ENCODE measurements around the gene ELAVL3. TPM values are rescaled to one million over a fixed set of nuclear protein-coding genes. Genes with fewer than 3 reads are reported as not detected.

Gene ELAVL3
- total RNA-seq, 2 experiments from 2014 or later, result 0.66 TPM; not detected in 1

DNA sequence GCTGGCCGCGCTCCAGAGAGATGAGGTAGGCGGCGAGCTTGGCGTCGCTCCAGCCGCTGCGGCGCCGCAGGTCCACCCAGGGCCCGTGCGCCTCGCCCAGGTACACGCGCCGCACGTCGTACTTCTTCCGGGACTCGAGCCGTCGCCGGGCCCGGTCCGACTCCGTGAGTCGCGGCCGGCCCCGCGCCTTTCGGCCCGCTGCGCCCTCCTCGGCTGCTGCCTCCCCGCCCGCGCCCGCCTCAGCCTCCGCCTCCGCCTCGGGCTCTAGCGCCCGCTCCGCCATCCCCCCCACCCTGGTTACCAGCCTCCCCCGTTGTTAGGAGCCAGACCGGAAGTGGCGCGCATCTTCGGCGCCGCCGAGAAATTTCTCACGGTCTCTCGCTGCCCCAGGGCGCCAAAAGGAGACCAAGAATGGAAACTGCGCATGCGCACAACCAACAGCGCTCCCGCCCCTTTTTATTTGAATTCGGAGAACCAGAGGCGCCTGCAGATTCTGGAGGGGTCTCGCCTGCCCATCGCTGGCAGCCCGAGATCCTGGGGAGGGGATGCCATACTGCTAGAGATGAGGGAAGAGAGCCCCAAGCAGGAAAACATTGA lies 24.8 kb upstream of the ELAVL3 start, which contains the start of gene ZNF653:
Gene ZNF653, minus strand, starts transcription at position 336 of the 597 bp plus-strand sequence. Its CDS starts 53 bp downstream, at position 283.
- Mint-ChIP-seq H3K4me1 (ENCODE audit: low read depth) (peaks cover 14% of the 10 kb centered on the region), H3K4me3 (peak within 1 kb of the TSS; percentile 97), H3K36me3 (ENCODE audit: low read depth) (peaks cover 20% of the 10 kb centered on the region), H3K27ac (peak within 1 kb of the TSS; percentile 95), H3K27me3 (no peaks in the 10 kb centered on the region), H3K9me3 (no peaks in the 10 kb centered on the region)
- Histone ChIP-seq H3K4me1 (ENCODE audit: insufficient read depth, low read length) (peaks cover 20% of the 10 kb centered on the region), H3K9me3 (ENCODE audit: control insufficient read depth in 1 of 2, insufficient read depth in 1 of 2, low read length in 2 of 2) (no peaks in the 10 kb centered on the region), H3K27me3 (ENCODE audit: control insufficient read depth in 1 of 2, insufficient read depth in 2 of 2, low read length in 2 of 2) (no peaks in the 10 kb centered on the region), H3K27ac (ENCODE audit: low read depth in 1 of 2, low read length in 2 of 2) (peak within 1 kb of the TSS; percentile 52 to 96), H3K36me3 (ENCODE audit: insufficient read depth, low read length) (no peaks in the 10 kb centered on the region), H3K4me3 (ENCODE audit: low read length) (peak within 1 kb of the TSS; percentile 71)
- intact Hi-C loops (cut with DNase I, micrococcal nuclease), result loop anchor here (1.0 to 10.0 kb wide), 5 partner anchors 23 to 1189 kb away; partner anchors contain the start of genes ELOF1 (in 1 of the 2), EPOR (in 1 of the 2), FBXW9 (in 1 of the 2) and SWSAP1 (in 1 of the 2)
- DNase-seq, result peak; percentile 90 to 97 (median 94)
- peak; percentile 60 for ATAC-seq (ENCODE audit: poor library complexity)
- ChIA-PET POLR2A (interaction anchor here (0.6 to 1.9 kb wide), 2 partner anchors 23 to 131 kb away, joined by 3 to 6 read pairs; partner anchors contain the start of genes ECSIT and SWSAP1), CTCF (interaction anchor here (1.3 kb wide), 1 partner anchor 23 kb away, joined by 4 read pairs; no protein-coding TSS in a partner anchor)
- TF ChIP-seq, protein P1, sequence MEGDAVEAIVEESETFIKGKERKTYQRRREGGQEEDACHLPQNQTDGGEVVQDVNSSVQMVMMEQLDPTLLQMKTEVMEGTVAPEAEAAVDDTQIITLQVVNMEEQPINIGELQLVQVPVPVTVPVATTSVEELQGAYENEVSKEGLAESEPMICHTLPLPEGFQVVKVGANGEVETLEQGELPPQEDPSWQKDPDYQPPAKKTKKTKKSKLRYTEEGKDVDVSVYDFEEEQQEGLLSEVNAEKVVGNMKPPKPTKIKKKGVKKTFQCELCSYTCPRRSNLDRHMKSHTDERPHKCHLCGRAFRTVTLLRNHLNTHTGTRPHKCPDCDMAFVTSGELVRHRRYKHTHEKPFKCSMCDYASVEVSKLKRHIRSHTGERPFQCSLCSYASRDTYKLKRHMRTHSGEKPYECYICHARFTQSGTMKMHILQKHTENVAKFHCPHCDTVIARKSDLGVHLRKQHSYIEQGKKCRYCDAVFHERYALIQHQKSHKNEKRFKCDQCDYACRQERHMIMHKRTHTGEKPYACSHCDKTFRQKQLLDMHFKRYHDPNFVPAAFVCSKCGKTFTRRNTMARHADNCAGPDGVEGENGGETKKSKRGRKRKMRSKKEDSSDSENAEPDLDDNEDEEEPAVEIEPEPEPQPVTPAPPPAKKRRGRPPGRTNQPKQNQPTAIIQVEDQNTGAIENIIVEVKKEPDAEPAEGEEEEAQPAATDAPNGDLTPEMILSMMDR (IDR thresholded peaks at IDR 0.05), result no peak

DNA sequence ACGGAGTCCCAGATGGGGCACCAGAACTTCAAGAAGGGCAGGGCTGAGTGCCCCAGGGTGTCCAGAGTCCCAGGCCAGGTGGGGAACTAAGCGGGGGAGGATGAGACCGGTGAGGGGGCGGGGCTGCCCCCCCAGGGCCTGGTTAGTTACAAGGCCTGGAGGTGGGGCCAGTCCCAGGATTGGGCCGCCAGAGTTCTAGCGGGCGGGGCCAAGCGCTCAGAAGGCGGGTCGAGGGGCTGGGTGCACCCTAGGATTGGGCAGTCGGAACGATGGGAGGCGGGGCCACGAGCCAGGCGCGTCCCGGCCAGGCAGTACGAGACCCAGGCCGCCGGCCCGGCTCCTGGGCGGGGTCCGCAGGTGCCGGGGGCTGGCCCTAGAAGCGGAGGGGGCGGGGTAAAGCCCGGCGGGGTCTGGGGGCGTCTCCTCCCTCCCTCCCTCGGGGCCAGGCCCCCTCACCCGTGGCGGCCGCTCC lies 24.2 kb upstream of the ELAVL3 start:
- Histone ChIP-seq H3K4me1 (ENCODE audit: insufficient read depth, low read length) (peaks cover 20% of the 10 kb centered on the region), H3K36me3 (ENCODE audit: insufficient read depth, low read length) (no peaks in the 10 kb centered on the region), H3K27ac (ENCODE audit: low read depth in 1 of 2, low read length in 2 of 2) (peak overlapping the region; percentile 52 to 96), H3K9me3 (ENCODE audit: control insufficient read depth in 1 of 2, insufficient read depth in 1 of 2, low read length in 2 of 2) (no peaks in the 10 kb centered on the region), H3K4me3 (ENCODE audit: low read length) (peak overlapping the region; percentile 71), H3K27me3 (ENCODE audit: control insufficient read depth in 1 of 2, insufficient read depth in 2 of 2, low read length in 2 of 2) (no peaks in the 10 kb centered on the region)
- H3K9me3 Mint-ChIP-seq, result no peaks in the 10 kb centered on the region
- ChIA-PET CTCF (interaction anchor here (1.3 kb wide), 1 partner anchor 23 kb away, joined by 4 read pairs; no protein-coding TSS in a partner anchor), POLR2A (interaction anchor here (1.9 kb wide), 1 partner anchor 131 kb away, joined by 6 read pairs; the partner anchor contains the start of gene SWSAP1)
- intact Hi-C loops (cut with DNase I, micrococcal nuclease), result loop anchor here (1.0 to 10.0 kb wide), 5 partner anchors 23 to 1190 kb away; partner anchors contain the start of genes ELOF1 (in 1 of the 2), EPOR (in 1 of the 2), FBXW9 (in 1 of the 2) and SWSAP1 (in 1 of the 2)
- peak; percentile 92 for ATAC-seq (ENCODE audit: poor library complexity)
- peaks cover 14% of the 10 kb centered on the region for H3K4me1 Mint-ChIP-seq (ENCODE audit: low read depth)
- TF ChIP-seq, protein P1 (IDR thresholded peaks at IDR 0.05), result no peak
- H3K27me3 Mint-ChIP-seq, result no peaks in the 10 kb centered on the region
- peak overlapping the region; percentile 89 for H3K4me3 Mint-ChIP-seq
- peak overlapping the region; percentile 95 for H3K27ac Mint-ChIP-seq
- DNase-seq, result peak; percentile 90 to 99 (median 96)
- H3K36me3 Mint-ChIP-seq (ENCODE audit: low read depth), result peaks cover 17% of the 10 kb centered on the region

DNA sequence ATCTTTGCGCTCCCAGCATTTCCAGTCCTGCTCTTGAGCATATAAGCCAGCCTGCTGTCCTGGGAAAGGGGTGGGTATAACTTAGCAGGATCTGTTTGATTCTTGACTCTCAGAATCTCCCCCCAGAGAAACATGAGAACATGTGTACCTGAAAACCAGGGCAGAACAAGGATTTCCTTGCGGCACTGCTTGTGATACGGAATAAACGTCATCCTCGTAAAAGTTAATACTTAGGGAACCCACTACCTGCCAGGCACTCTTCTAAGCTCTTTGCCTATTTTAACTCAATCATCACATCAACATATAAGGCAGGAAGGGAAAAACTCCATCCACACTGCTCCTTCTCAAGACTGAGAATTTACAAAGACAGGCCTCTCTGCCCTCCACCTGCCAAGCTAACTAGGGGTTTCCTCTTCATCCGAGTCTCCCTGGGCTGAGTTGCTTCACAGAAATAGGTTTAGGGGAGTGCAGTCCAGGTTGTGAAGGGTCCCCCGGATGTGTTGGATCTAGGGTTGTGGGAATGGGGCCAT lies 23.7 kb upstream of the ELAVL3 start:
- H3K4me1 Mint-ChIP-seq (ENCODE audit: low read depth), result peaks cover 14% of the 10 kb centered on the region
- H3K27me3 Mint-ChIP-seq, result no peaks in the 10 kb centered on the region
- H3K36me3 Mint-ChIP-seq (ENCODE audit: low read depth), result peaks cover 21% of the 10 kb centered on the region
- ATAC-seq (ENCODE audit: poor library complexity), result no peak
- Histone ChIP-seq H3K36me3 (ENCODE audit: insufficient read depth, low read length) (no peaks in the 10 kb centered on the region), H3K27ac (ENCODE audit: low read depth in 1 of 2, low read length in 2 of 2) (peak overlapping the region; percentile 21 to 96), H3K4me1 (ENCODE audit: insufficient read depth, low read length) (peaks cover 20% of the 10 kb centered on the region), H3K4me3 (ENCODE audit: low read length) (peak overlapping the region; percentile 71), H3K9me3 (ENCODE audit: control insufficient read depth in 1 of 2, insufficient read depth in 1 of 2, low read length in 2 of 2) (no peaks in the 10 kb centered on the region), H3K27me3 (ENCODE audit: control insufficient read depth in 1 of 2, insufficient read depth in 2 of 2, low read length in 2 of 2) (no peaks in the 10 kb centered on the region)
- peak overlapping the region; percentile 89 for H3K4me3 Mint-ChIP-seq
- DNase-seq, result no peak
- ChIA-PET POLR2A (interaction anchor here (1.9 kb wide), 1 partner anchor 130 kb away, joined by 6 read pairs; the partner anchor contains the start of gene SWSAP1), CTCF (interaction anchor here (1.3 kb wide), 1 partner anchor 22 kb away, joined by 4 read pairs; no protein-coding TSS in a partner anchor)
- intact Hi-C loops (cut with DNase I, micrococcal nuclease), result loop anchor here (1.0 to 10.0 kb wide), 6 partner anchors 22 to 1190 kb away; partner anchors contain the start of genes ELOF1 (in 1 of the 2), EPOR (in 1 of the 2), FBXW9 (in 1 of the 2) and SWSAP1 (in 1 of the 2)
- peak overlapping the region; percentile 95 for H3K27ac Mint-ChIP-seq
- no peaks in the 10 kb centered on the region for H3K9me3 Mint-ChIP-seq
- TF ChIP-seq, protein P1 (IDR thresholded peaks at IDR 0.05), result no peak
